Measurements from ENCODE around the gene SLC1A7.

DNA sequence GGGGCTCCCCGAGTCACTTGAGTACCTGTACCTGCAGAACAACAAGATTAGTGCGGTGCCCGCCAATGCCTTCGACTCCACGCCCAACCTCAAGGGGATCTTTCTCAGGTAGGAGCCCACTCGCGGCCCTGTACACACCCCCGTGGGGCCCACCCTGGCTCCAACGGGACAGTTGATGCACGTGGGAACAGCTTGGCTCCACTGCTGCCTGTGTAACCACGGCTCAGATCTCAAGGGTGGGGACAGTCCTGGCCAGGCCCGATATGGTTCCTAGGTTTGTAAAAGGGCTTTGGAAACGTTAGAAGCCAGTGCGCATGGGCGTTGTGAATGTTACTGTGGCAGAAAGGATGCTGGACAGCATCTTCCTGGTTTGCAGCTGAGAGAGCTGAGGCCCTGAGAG is 61.7 kb downstream of the SLC1A7 start:
- TF ChIP-seq CTCF (IDR thresholded peaks at IDR 0.05; ENCODE audit: low read depth, low read length, poor library complexity, severe bottlenecking) (no peak), EZH2phosphoT487 (IDR thresholded peaks at IDR 0.05; ENCODE audit: borderline replicate concordance, low read length) (no peak)
